HG03103 (cell line): ENCODE measurements around the gene ATN1.
A peak's percentile ranks its signal among the peaks of the same experiment; 100 is the strongest.

Experiments
- ATAC-seq: cut with Tn5 transposase; IDR thresholded peaks from one replicate; pipeline ENCODE4 v1.9.1; 2021; ENCODE audit warnings: low read depth; ENCODE audit not compliant: unreplicated experiment

ATN1 gene

DNA sequence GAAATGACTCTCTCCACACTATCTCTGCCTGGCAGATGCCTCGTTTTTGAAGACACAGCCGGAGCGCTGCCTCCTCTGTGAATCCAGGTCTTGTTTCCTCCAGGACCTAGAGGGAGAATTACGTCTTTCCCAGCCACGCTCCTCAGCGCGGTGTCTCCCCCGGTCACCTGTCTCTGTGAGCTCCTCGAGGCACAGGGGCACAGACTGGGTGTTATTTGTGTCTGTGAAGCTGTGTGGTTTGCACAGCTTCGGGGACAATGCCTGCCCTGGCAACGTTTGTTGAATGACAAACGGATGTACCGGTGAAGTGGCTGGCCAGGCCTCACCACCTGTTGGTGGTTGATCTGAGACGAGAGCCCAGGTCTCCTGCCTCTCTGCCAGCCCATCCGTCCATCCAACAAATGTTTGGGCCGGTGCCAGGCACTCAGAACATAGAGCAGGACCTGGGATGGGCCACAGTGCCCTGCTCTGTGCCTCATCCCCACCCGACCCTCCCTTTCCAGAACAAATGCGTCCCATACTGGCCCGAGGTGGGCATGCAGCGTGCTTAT is 29.5 kb downstream of the ATN1 start:
- ATAC-seq, result no peak

DNA sequence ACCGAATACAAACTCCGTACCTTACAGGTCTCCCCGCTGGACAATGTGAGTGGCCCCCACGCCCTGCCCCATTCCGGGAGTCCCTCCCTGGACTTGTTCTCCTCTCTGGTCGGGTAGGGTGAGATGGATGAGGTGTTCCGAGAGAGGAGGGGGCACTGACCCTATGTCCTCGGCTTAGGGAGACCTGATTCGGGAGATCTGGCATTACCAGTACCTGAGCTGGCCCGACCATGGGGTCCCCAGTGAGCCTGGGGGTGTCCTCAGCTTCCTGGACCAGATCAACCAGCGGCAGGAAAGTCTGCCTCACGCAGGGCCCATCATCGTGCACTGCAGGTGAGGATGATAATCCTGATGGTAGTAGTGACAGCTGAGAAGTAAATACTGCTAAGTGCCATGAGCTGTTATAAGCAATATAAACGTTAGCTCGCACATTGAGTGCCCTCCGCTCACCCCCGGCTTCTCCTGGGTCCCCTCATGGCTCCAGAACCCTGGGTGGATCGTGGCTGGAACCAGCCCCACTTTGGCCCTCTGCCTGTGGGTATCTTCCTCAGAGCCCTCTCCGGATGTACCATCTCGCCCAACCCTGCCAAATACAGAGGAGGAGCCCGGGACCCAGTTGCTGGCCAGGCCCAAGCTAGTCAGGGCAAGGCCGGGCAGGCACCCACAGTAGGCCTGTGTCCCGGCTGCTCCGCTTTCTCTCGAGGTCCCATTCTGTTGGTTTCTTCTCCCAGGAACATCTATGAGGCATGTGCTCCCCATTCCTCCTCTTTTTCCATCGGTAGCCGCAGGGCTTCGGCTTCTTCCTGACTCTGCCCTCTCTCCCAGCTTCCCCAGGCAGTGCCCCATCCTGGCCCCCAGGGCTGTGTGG is 30.2 kb downstream of the ATN1 start:
- ATAC-seq, result no peak

DNA sequence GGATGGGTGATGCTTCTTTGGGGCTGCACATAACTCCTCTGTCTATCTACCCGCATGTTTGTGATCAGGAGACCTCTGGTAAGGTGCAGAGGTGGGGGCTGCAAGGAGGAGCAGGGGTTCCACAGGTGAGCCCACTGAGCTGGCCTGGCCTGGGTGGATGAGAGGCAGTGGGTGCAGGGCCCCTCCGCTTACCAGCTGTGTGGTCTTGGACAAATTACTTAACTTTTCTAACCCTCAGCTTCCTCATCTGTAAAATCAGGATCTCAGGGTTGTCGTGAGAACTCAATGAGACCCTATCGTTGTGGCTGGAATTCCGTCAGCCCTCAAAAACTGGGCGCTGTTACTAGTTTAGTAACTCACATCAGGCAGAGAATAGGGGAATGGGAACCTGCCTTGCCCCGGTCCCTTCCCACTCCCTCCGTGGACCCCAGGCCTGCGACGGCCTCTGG is 30.9 kb downstream of the ATN1 start:
- ATAC-seq, result no peak

DNA sequence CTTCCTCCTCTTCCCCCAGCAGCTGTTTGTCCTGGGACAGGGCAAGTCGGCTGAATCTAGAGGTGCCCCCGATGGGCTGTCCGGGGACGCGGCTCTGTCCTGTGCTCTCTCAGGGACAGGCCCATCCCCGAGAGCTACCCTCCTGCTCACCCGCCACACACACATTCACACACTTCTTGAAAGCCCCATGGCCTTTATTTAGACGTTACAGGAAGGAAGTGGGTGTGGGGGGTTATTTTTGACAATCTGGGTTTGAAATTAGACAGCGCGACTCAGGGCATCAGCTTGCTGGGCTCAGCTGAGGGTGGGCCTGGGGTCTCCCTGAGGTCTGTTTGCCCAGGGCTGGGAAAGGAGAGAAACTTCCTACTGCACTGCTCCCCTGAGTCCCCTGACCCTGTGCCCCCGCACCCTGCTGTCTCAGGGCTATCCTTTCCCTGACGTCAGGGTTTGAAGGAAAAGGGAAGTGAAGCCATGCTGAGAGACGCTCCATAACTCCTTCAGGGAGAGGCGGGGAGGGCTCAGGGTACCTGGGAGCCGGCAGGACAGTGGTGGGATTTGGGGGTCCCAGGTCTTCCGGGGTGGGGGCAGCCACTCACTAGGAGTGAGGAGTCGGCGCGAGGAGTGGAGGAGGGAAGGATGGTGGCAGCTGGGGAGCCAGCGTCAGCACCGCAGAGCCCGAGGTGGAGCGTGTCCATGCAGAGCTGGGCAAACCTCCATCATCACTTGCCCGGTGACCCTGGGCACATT is 31.5 kb downstream of the ATN1 start:
- ATAC-seq, result no peak

DNA sequence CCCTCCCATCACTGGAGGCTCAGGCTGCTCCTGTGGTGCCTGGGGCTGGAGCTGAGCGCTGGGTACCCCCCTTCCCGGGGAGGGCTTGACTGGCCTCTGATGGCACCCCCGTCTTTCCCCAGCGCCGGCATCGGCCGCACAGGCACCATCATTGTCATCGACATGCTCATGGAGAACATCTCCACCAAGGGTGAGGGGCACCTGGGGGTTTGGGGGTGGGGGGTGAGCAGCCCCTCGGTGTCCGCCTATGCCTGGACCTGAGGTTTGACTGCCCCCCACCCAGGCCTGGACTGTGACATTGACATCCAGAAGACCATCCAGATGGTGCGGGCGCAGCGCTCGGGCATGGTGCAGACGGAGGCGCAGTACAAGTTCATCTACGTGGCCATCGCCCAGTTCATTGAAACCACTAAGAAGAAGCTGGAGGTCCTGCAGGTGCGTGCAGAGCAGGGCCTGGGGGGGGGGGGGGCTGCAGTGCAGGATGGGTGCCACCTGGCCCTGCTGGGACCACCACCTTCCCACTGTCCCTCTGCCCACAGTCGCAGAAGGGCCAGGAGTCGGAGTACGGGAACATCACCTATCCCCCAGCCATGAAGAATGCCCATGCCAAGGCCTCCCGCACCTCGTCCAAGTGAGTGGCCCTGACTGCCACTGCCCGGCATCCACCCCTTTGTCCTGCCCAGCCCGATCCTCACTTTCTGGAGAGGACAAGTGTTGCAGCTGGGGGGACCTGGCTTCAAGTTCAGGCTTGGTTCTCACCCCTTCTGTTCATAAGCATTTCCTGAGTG is 32.2 kb downstream of the ATN1 start:
- no peak for ATAC-seq

DNA sequence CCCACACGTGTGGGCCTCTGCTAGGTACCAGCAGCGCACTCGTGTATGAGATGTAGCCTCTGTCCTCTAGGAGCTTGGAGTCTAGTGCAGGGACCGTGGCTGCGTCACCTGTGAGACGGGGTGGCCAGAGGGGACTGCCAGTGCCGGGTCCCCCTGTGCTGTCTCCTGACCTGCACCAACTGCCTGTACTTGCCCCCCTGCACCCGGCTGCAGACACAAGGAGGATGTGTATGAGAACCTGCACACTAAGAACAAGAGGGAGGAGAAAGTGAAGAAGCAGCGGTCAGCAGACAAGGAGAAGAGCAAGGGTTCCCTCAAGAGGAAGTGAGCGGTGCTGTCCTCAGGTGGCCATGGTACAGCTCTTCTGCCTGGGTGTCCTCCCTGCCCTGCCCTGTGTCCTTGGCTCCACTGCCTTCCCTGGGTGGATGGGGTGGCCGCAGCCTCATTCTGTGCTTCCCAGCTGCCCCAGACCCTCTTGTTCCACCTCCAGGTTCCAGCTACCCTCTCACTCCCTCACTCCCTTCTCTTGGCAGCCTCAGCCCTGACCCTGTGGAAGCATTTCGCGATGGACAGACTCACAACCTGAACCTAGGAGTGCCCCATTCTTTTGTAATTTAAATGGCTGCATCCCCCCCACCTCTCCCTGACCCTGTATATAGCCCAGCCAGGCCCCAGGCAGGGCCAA is 33.0 kb downstream of the ATN1 start:
- ATAC-seq, result no peak

DNA sequence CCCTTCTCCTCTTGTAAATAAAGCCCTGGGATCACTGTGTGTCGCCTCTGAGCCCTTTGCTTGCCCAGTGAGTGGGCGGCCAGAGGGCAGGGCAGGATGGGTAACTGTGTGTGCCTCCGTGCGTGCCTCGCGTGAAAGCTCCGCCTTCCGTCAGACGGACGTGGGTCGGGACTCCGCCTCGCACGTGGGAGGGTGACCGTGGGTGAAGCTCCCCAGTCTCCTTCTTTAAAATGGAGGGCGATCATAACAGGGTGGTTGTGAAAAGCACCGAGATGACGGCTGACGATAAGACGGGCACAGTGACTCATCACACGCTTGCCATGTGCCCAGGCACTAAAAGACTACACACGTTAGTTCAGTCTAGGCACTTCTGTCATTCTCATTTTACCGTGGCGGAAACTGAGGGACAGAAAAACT is 33.5 kb downstream of the ATN1 start:
- no peak for ATAC-seq

DNA sequence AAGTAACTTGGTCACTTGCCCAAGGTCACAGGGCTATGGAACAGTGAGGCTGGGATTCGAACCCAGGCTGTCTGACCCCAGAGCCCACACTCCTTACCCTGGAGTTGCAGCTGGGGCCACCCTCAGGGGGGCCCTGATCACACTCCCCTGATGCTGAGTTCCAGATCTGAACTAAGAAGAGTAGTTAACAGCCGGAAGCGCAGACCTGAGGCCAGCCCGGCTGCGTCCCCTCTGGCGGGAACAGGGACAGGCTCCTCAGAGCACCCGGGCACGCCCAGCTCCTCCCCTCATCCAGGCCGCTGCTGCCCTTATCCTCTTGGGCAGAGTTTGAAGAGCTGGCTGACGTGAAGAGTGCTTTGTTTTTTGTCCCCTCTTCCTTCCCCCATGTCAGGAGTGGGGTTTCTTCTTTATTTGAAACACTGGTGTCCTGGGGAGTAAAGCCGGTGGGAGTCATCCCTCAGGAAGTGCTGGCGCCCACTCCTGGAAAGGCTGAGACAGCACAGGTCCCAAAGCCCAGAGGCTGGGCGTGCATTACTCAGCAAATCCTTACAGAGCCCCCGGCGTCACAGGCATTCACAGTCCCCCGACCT is 34.0 kb downstream of the ATN1 start:
- ATAC-seq, result no peak

DNA sequence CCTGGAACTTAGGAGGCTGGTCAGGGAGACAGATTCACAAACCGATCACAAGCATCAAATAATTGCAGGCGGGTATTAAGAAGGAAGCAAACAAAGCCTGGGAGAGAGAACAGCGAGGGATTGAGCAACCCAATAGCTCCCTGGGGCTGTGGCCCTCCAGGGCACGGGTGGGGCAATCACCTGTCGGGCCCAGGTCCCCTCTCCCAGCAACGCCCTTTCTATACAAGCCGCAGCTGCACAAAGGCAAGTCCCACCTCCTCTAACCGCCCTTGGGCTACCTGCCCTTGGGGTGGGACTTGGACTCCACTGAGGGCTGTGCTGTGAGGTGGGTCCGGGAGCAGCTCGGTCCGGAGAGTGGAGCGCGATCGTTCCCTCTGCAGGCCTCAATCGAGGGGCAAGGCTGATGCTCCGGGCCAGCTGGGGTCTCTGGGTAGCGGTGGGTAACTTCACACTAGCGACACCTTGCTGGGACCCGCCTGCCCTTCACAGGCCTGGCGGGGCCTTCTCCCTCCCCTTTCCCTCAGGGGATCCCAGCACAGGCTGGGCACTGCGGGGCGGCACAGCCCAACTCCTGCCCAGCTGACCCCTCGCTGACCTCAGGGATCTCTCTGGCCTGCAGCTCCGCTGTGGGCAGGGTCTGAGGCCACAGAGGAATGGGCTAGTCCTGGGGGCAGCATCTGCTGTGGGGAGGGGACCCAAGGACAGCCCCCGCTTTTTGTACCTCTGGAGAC is 34.7 kb downstream of the ATN1 start:
- no peak for ATAC-seq

DNA sequence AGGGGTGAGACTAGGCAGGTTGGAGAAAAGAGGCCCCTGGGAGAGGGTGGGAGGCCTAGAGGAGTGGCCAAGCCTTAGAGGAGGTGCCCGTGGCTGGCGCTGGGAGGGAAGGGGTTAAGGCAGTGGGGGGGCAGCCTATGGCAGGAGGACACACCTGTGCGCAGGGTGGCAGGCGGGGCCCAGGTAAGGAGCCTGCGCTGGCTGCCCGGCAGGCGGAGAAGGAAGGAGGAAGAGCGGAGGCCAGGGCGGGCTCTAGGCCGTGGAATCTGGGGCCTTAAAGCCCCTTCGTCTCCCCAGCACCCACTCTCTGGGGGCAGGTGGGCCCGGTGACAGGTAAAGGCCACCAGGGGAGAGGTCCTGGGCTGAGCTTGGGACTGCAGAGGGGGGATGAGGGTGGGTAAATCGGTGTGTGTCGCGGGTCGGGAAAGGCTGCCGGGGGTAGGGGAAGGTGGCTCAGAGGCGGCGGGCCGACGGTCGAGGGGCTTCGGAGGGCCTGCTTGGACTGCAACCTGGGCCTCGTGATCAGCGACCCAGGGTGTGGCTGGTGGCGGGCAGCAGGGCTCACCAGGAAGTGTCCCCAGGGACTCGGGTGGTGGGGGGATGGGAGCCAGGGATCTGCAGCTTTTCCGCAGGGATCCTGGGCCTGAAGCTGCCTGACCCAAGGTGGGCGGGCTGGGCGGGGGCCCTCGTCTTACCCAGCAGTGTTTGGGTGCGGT is 35.4 kb downstream of the ATN1 start:
- ATAC-seq, result no peak

DNA sequence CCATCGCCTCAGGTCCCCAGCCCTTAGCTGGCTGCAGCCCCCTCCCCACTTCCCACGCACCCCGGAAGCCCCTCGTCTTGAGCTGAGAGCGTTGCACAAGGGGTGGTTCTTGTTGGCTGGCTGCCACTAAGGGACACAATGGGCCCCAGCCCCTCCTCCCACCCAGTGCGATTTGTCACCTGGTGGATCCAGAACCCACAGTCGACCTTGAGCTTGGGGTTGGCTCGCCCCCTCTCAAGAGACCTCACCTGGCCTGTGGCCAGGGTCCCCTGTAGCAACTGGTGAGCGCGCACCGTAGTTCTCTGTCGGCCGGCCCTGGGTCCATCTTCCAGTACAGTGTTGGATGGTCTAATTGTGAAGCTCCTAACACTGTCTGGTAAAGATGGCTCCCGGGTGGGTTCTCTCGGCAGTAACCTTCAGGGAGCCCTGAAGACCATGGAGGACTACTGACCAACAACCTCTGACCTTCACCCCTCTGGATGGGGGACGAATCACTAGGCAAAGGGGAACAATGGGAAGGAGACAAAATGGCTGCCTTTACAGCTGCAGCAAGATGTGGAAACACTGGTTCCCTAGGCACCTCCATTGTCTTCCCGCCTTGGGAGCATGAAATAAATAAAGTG is 36.1 kb downstream of the ATN1 start:
- no peak for ATAC-seq

DNA sequence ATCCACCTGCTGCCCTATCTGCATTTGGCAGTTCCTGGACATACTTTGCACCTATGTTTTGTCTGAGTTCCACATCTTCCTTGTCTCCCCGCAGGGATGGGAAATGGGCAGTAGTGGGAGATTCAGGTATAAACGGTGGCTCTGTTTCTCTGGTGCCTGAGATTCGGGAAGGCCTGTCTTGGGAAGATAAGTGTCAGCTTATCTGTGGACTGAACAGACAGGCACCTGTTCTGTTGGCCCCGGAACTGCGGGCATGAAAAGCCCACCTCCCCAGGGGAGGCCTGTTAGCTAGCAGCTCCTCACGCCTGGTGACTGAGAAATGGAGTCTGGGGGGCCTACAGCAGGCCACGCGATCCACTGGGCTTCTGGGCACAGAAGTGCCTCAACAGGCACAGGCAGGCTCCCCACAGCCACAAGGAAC is 36.9 kb downstream of the ATN1 start:
- ATAC-seq, result no peak

DNA sequence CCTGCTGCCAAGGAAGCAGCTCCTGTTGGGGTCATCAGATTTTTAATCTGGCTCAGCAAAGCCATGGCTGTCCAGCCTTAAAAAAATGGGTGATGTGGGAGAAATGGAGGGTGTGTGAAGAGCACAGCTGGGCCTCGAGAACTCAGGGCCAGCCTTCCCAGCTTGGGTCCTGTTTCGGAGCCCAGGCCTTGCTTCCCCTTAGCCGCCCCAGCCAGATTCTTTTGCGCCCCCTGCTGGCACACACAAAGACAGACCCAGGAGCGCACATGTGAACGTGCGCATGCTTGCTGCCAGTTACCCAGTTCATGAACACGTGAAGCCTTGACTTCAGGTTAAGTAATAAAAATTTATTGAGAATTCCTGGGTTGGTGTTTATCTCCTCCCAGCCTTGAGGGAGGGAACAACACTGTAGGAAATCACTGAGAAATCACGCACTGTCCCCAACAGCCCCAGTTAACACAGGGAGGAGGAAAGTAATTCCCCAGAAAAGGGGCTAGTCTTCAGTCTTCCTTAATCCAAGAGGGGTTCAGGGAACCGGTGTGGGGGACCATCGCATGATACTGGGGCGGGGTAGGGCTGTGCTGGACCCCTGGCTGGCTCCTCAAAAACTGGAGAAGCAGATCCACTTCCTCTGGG is 37.4 kb downstream of the ATN1 start:
- peak; percentile 35 for ATAC-seq

DNA sequence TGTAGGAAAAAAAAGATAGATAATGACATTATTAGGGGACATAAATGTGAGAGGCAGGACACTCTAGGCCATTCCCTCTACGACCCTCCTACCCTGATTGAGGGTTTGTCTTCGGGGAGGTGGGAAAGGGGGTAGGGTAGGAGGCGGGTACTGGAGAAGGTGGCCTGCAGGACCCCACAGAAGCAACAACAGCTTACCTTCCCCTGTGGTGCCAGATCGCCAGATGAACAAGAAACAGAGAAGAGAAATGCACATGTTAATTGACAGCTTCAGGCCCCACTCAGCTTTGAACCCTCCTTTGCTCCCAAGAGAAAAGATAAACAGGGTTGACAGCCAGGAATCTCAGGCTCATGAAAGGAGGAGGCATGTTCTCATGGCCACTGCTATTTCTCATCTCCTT is 38.0 kb downstream of the ATN1 start:
- no peak for ATAC-seq

DNA sequence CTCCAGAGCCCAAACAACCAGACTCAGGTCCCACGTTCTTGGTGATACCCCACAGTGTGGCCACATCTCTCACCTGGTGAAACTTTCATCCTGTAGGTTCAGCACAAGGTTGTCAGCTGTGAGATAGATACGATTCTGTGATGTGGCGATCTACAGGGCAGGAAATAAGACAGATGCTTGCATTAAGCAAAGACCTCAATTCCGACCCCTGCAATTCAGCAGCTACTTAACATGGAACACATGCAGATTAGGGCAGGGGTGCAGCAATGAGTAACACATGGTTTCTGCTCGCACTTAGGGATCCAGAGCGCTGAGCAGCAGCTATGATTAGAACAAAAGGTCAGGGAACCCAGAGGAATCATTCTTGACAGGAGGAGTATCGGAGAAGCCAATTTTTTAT is 38.6 kb downstream of the ATN1 start:
- no peak for ATAC-seq

DNA sequence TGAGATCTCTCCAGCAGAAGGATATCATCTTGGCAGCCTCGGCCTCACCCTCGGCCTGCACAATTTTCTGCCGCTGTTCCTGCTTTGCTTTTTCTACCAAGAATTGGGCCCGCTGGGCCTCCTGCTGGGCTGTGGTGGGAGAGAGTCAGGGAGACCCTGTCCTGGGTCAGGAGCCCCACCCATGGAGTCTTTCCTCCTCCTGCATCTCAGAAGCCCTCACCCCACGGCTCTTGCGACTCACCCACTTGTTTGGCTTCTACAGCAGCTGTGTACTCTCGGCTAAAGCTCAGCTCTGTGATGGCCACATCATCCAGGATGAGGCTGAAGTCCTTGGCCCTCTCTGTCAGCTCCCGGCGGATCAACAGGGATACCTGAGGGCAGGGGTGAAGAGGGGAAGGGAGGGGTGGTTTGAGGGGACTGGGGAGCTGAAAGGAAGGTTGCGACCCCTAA is 39.9 kb downstream of the ATN1 start:
- ATAC-seq, result no peak

DNA sequence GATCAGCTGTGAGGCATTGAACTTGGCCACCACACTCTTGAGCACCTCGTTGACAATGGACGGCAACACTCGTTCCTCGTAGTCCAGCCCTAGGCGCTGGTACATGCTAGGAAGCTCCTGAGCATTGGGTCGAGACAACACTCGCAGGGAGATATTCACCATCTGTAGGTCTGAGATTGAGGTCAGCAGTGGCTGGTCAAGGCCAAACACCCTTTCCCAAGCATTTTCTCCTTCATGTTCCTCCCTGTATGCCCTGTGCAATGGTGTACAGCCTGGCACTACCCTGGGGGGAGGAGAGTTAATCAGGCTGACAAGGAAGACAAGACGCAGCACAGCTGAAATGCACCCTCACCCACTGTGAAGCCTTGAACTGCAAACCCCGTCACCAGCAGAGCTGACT is 40.7 kb downstream of the ATN1 start:
- ATAC-seq, result no peak
